ENCODE results near the gene TAF3. TPM values are rescaled to one million over a fixed set of nuclear protein-coding genes. Genes with fewer than 3 reads are reported as not detected.
"Not testable (repeated sequence)": the region's sequence is repeated elsewhere in the genome, so short reads cannot be mapped to it uniquely, and the experiment has no call there.

Gene TAF3
- total RNA-seq, 1 experiment from 2014 or later = 1.3 TPM

DNA sequence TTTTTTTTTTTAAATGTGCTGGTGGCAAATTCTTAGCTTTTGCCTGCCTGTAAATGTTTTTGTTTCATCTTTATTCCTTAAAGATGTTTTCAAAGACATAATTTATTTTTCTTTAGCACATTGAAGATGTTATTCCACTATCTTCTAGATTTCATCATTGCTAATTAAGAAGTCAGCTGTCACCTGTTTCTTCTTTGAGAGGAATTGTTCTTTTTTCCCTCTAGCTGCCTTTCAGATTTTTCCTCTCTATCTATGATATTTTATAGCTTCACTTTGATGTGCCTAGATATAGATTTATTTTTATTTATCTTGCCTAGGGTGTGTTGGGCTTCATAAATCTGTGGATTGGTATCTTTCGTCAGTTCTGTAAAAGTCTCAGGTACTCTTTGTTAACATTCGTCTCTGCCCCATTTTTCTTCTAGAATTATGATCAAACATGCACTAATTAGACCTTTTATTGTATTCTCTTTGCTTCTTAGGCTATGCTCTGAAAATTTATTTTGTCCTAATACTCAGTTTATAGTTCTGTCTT lies 186.2 kb downstream of the TAF3 start:
- in situ Hi-C loops (cut with HindIII; ENCODE audit: low sequenced_read_pairs) = no loop called here
- DNase-seq (ENCODE audit: low spot score) = no peak

DNA sequence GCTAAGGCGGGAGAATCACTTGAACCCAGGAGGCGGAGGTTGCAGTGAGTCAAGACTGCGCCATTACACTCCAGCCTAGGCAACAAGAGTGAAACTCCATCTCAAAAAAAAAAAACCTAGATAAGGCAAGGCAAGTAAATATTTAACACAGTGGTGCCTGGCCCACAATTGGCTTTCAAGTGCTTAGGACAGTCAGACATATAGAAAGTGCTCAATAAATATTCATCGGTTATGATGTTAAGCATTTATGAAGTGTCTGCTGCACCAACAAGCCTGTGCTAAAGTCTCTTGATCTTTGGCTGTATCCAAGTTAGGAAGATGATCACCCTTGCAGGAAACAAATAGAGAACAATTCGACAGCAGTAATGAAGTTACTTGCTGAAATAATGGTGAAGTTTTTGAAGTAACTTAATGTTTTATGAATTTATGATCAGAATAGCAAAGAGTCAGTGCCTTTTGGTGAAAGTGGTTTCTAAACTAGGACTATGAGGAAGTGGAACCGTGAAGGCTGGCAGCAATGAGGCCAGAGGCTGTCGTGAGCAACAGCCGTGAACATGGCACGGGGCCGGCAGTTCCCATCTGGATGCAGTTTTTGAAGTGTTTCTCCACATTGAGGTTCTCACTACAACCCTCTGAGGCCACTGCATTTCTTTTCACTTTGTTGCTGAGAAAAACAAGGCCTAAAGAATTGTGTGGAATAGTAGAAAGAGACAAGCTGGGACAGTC lies 188.1 kb downstream of the TAF3 start:
- in situ Hi-C loops (cut with HindIII; ENCODE audit: low sequenced_read_pairs) = no loop called here
- no peak for DNase-seq (ENCODE audit: low spot score)

DNA sequence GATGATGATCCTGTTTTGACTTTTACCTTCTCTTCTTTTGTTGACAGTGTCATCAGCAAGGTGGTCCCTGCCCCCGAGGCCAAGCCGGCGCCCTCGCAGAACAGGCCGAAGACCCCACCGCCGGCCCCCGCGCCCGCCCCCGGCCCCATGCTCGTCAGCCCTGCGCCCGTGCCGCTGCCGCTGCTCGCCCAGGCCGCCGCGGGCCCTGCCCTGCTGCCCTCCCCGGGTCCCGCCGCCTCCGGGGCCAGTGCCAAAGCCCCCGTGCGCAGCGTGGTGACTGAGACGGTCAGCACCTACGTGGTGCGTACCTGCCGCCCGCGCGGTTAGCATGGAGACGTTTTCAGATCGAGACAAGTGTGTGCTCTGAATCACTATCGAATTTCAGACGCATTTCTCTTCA lies 190.7 kb downstream of the TAF3 start:
- no peak for DNase-seq (ENCODE audit: low spot score)
- in situ Hi-C loops (cut with HindIII; ENCODE audit: low sequenced_read_pairs) = no loop called here

DNA sequence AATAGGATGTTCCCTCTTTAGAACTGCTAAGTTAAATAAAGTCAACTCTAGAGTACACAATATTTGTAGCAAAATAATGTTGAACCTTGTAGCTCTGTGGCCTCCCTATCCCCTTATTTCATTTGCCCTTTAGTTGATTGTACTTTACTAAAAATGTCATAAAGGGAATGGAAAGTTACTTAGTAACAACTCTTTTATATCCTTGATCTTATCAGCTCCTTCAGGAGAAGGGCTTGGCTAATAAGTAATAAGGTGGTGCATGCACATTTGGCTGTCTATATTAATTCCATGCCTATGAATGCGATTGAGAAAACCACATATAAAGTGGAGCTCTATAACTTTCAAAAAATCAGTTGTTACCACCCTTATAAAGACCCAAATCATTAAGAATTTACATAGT lies 194.7 kb downstream of the TAF3 start:
- in situ Hi-C loops (cut with HindIII; ENCODE audit: low sequenced_read_pairs) = no loop called here
- DNase-seq (ENCODE audit: low spot score) = no peak

DNA sequence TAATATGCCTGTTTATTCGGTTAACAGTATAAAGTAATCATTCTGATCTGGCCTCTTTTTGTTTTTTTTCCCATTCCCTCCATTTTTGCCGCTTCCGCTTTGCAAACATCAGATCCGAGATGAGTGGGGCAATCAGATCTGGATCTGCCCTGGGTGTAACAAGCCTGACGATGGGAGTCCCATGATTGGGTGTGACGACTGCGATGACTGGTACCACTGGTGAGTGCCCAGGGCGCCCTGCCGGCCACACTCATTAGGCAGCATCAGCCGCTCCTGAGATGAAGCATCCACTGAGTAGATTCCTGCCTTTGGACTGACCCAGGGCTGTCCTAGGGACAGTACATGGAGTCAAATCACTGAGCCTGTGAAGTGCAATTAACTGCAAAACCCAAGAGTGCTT lies 195.3 kb downstream of the TAF3 start:
- no peak for DNase-seq (ENCODE audit: low spot score)
- in situ Hi-C loops (cut with HindIII; ENCODE audit: low sequenced_read_pairs) = no loop called here

DNA sequence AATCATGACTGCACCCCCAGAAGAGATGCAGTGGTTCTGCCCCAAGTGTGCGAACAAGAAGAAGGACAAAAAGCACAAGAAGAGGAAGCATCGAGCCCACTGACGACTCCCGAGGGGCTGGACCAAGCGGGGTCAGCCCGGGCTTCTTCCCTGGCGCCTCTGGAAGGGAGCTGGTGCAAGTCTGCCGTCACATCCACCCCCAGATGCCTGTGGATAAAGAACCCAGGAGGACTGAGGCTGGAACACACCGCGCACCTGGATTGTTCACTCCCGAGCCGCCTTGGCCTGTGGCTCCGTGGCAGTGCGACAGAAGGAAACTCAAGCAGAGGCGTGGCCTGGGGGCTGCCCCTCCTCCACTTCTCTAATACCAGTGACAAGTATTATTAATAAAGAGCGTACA lies 196.3 kb downstream of the TAF3 start:
- in situ Hi-C loops (cut with HindIII; ENCODE audit: low sequenced_read_pairs) = no loop called here
- DNase-seq (ENCODE audit: low spot score) = no peak

DNA sequence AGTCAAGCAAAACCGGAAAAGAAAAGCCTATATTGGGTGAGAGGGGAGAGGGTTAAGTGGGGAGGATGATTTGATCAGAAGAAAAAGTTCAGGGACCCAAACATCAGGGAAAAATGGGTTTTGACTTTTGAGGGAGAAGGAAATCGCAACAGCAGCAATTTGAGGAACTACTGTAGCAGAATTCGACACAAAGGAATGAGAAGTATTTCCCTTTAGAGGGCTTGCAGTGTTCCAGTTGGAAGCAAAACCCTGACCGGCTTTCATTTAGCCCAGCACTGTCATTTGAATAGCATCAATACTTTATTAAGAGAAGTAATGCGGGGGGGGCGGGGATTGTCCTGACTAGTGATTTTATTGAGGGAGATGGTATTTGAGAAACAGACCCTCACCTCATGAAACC lies 199.0 kb downstream of the TAF3 start:
- no peak for DNase-seq (ENCODE audit: low spot score)
- in situ Hi-C loops (cut with HindIII; ENCODE audit: low sequenced_read_pairs) = no loop called here

DNA sequence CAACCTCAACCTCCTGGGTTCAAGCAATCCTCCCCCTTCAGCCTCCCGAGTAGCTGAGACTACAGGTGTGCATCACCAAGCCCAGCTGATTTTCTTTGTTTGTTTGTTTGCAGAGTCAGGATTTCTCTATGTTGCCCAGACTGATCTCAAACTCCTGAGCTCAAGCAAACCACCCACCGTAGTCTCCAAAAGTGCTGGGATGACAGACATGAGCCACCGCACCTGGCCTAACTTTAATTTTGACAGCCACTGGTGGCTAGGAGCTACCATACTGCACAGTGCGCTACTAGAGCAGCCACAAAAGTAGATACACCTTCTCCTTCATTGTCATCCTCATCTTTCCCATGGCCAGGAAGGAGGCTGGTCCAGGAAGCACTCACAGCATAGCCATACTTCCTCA lies 205.0 kb downstream of the TAF3 start:
- no peak for DNase-seq (ENCODE audit: low spot score)
- in situ Hi-C loops (cut with HindIII; ENCODE audit: low sequenced_read_pairs) = no loop called here

DNA sequence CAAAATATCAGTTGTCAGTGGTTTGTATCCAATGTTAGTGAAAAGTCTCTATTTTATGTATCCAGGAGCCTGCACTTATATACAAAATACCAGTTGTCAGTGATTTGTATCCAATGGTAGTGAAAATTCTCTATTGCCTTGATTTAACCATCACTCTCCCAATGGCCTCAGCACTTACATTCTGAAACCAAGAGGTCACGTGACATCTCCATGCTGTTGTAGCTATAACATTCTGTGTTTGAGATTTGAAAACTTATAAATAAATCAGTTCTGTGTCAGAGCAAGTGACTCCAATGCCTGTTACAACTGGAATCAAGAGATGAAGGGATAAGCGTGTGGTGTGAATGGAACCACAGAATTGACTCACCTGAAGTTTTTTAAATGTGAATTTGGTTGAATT lies 205.5 kb downstream of the TAF3 start:
- DNase-seq (ENCODE audit: low spot score) = no peak
- in situ Hi-C loops (cut with HindIII; ENCODE audit: low sequenced_read_pairs) = no loop called here

DNA sequence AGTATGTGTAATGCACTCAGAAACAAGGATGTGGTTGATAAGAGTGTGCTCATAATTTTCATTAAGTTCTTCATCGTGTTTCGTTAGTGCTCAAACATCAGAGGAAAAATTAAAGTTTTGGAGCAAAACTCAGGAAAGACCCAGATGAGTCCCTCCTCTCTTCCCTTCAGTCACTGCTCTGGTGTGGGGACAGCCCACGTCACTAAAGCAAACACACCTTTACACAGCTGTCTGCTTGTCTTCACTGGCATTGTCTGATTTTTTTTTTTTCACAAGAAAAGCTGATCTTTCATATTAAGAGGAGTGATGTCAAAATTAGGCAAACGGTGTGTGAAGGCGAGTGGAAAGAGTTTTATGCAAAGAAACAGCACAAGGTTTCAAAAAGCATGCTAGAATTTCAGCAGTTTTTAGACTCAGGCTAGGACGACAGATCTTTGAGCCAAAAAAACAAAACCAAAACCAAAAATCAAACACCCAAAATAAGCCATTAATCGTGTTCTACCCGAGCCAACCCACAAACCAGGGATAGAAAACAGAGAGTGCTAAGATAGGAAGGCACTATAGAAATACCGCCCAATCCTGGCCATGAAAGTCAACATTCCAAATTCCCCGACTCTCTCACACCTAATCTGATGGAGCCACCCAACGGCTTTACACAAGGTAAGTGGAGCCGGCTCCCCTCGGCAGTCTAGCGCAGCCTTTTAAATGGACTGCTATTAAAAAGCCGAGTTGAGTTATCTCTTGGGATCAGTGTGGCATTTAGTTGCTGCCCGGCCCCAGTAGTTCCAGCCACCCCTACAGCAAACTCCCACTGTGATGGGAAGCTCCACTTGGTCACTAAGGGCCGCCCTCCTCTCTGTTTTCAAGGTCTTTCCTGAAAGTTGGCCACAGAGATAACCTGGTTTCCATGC lies 208.3 kb downstream of the TAF3 start:
- DNase-seq (ENCODE audit: low spot score) = no peak
- in situ Hi-C loops (cut with HindIII; ENCODE audit: low sequenced_read_pairs) = no loop called here

DNA sequence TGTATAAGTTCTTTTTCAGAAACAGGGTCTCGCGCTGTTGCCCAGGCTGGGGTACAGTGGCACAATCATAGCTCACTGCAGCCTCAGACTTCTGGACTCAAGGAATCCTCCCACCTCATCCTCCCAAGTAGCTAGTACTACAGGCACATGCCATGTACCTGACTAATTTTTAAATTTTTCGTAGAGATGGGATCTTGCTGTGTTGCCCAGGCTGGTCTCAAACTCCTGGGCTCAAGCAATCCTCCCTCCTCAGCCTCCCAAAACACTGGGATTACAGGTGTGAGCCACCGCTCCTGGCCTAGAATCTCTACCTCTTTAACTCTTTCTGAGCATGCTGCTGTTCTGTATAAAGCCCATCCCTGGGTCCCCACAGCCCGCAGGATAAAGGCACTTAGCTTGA lies 212.9 kb downstream of the TAF3 start:
- DNase-seq (ENCODE audit: low spot score); in situ Hi-C loops (cut with HindIII; ENCODE audit: low sequenced_read_pairs): not testable (repeated sequence)

DNA sequence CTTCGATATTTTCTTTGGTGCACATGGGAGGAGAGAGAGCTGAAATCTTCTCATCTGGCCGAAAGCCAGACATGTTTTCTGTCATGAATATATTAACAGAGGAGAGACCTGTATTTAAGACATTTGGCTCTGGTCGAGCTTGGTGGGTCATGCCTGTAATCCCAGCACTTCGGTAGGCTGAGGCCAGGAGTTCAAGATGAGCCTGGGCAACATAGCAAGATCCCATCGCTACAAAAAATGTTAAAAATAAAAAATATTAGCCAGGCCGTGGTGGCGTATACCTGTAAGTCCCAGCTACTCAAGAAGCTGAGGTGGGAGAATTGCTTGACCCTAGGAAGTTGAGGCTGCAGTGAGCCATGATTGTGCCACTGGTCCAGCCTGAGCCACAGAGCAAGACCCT lies 214.3 kb downstream of the TAF3 start:
- no peak for DNase-seq (ENCODE audit: low spot score)

DNA sequence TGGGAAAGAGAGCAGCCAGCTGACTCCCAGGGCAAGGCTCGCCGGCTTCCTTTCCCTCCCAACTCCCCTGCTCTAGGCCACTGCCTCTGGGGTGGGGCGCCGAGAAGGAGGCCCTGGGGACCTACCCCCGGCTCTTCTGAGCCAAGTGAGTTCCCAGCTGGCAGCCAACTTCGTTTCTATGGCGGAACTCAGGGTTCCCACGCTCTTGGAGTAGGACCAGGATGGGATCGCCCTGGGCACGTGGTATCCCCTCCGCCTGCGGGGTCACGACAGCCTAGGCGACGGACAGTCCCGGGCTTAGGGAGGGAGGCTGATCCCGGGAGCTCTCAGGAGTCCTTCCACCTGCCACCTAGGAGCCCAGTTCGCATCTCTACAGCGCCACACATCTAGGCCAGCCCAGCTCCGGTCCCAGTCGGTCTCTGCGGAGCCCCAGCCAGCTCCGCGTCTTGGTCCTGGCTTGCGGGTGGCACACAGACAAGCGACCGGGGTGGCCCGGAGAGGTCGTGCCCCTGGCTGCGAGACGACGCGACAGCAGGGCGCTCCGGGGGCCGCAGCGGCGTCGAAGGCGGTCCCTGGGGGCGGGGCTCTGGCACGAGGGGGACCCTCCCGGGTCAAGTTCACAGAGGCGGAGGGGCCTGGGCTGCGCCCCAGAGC lies 215.6 kb downstream of the TAF3 start:
- no peak for DNase-seq (ENCODE audit: low spot score)
- in situ Hi-C loops (cut with HindIII; ENCODE audit: low sequenced_read_pairs) = no loop called here

More for the DNA sequence above, 214.3 kb downstream of the TAF3 start:
- in situ Hi-C loops (cut with HindIII; ENCODE audit: low sequenced_read_pairs) = no loop called here

DNA sequence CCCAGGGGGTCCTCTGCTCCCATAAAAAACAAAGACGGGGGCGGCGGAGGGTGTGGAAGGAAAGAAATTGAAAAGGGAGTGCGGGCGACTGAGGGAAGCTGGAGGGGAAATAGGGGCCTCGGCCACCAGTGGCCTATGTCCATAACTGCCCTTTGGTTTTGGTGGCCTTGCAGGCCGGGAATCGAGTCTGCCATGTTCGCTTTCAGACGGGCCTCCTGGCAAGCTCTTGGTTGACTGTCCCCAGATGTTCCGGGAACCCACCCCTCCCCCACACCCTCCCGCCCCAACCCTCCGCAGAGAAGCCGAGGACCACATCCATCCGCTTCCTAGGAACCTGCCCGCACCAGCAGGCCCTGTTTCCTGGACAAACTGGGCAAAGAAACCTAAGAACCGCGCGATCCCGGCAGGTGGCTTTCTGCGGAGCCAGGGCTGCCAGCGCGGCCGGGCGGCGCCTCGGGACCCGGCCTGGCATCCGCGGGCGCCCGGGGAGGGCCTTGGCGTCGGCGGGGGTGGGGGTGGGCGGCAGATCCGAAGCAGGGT lies 216.2 kb downstream of the TAF3 start:
- DNase-seq (ENCODE audit: low spot score) = no peak
- in situ Hi-C loops (cut with HindIII; ENCODE audit: low sequenced_read_pairs) = no loop called here

DNA sequence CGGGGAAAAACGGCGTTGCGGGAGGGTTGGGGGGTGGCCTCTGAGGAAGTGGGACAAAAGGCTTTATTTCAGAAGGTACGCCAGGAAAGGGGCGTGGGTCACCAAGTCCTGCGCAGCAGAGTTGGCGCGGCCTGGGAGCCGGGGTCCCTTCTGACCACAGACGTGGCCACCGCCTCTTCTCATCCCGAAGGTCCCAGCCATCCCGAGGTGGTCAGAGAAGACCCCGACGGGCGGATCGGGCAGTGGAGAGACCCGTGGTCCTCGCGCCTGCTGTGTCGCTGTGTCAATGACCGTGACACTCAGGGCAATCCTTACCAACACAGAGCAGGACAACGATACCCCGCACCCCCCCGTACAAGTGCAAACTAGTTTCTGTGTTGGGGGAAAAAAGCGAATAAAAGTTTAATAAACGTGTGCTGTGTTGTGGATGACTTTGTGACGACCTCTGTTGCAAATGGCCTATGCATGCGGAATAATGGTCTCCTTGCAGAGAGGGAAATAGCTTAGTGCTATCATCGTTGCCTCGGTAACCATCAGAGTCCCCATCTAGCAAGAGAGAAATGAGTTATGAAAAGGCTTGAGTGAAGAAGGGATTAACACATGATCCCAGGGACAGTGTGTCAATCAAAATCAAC lies 216.8 kb downstream of the TAF3 start:
- in situ Hi-C loops (cut with HindIII; ENCODE audit: low sequenced_read_pairs) = no loop called here
- DNase-seq (ENCODE audit: low spot score) = no peak

DNA sequence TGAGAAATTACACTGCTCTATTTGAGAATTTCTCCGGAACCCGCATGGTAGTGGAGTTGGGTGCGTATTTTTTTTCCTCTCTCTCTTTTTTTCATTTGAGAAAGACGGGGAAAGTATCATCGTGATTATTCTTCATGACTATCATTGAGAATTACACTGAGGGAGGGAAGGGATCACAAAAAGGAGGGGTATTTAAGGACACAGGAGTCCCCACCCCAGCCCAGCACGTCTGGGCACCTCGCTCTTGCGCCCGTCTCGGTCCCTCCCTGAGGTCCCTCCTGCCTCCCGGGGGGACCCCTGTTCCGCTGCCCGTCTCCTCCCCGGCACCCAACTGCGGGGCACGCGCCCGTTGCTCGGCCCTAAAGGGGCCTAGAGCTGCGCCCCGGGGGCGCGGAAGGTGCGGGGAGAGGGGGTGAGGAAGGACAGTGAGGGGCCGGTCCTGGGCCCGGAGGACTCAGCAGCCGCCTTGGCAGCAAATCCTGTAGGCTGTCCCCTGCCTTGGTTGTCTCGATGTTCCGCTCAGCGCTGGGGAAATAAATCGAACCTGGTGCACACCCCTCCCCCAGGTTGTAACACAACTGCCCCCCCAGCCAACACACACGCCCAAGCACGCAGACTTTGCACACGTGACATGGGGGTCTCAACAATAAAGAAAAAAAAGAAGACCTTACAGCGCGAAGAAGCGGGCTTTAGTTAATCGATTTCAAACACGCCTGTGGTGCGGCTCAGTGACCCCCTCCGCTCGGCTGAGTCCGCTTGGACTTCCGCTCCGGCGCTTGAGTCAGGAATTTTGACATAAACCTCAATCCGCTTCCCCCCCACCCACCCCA lies 217.6 kb downstream of the TAF3 start:
- in situ Hi-C loops (cut with HindIII; ENCODE audit: low sequenced_read_pairs) = no loop called here
- DNase-seq (ENCODE audit: low spot score) = no peak

DNA sequence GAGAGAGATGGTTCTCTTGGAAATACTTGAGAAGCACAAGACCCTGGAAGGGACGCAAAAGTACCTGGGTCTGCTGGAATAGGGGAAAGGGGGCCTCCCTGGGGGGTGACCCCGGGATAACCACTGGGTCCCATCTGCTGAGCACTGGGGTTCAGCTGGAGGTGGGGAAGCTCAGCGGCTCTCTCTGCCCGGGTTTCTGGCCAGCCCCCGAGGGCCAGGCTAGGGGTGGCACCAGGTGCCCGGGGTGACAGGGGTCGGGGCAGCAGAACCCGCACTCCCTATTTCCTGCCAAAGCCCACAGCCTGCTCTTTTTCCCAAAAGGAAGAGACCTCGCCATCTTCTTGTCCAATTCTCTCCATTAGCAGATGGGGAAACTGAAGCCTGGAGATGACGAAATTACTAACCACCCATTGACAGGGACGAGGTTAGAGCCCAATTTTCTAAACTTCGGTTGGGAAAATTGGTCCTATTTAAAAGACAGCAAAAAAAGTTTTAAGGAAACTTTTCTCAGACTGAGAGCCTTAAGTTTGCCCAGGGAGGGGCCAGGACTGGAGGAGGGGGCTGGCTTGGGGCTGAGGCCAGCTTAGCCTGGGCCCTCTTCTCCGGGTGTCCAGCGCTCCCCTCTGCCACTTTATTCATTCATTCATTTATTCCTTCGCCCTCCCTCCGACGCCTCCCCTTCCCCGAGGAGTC lies 218.3 kb downstream of the TAF3 start:
- no peak for DNase-seq (ENCODE audit: low spot score)
- in situ Hi-C loops (cut with HindIII; ENCODE audit: low sequenced_read_pairs) = no loop called here

Measured in G401 (cell line).